Left colon (tissue), 2 donors: Measurements from ENCODE around the gene CXCL5. TPM values are rescaled to one million over a fixed set of nuclear protein-coding genes. Genes with fewer than 3 reads are reported as not detected.

ENCODE experiments used
- ATAC-seq: fragments of 200-7000 bp; cut with Tn5 transposase; one replicate; pipeline ENCODE4 v1.9.1; 2020; ENCODE audit warnings: mild to moderate bottlenecking, moderate library complexity
- DNase-seq, 2 donors: peaks; one replicate each; pipeline ENCODE4 v3.0.0-alpha.2; 2020
- intact Hi-C, 2 donors: fragments of 100-400 bp; cut with DNase I in 1 of 2; cut with micrococcal nuclease in 1 of 2; formaldehyde crosslinking; loops; one replicate each; pipeline versions ENCODE4 v1.11.2 to v1.14.0; 2022; cut with DNase I, micrococcal nuclease
- total RNA-seq, 2 donors: library from RNA; stranded (reverse); fragmentation: NEBNext Ultra II Directional; extraction: Animal tissue kit (Norgen Biotek cat#: 25700); gene quantifications; one replicate each; pipeline ENCODE4 v1.2.1, GENCODE V29; 2021
- donor health status: DM: no; HTN: no; CAD: no.
- donor health status: DM: yes; HTN: yes; CAD: no.

CXCL5 gene
- total RNA-seq, 2 donors from 2014 or later: 0.55 TPM; not detected in 1

GRCh38 chr4:74018771-74019170, 20.3 kb upstream of the CXCL5 start:
- intact Hi-C loops: no loop called here

GRCh38 chr4:74018116-74018515, 19.6 kb upstream of the CXCL5 start:
- ATAC-seq (no peak), DNase-seq (no peak)
- intact Hi-C loops: no loop called here

More at GRCh38 chr4:74018771-74019170, 20.3 kb upstream of the CXCL5 start:
- ATAC-seq (no peak), DNase-seq (no peak)

- ATAC-seq (peak; percentile 49), DNase-seq (no peak)
- intact Hi-C loops: no loop called here
Measured at GRCh38 chr4:74016068-74016467, 17.6 kb upstream of the CXCL5 start.

GRCh38 chr4:74015126-74015780, 16.8 kb upstream of the CXCL5 start:
- no peak for DNase-seq
- ATAC-seq: no peak
- intact Hi-C loops: no loop called here

GRCh38 chr4:74014332-74014731, 15.9 kb upstream of the CXCL5 start:
- intact Hi-C loops: no loop called here
- ATAC-seq (no peak), DNase-seq (no peak)

- intact Hi-C loops: no loop called here
Measured at GRCh38 chr4:74013264-74013663, 14.8 kb upstream of the CXCL5 start.

GRCh38 chr4:74012130-74012529, 13.7 kb upstream of the CXCL5 start:
- intact Hi-C loops: no loop called here
- ATAC-seq: no peak

More at GRCh38 chr4:74013264-74013663, 14.8 kb upstream of the CXCL5 start:
- DNase-seq: no peak
- no peak for ATAC-seq

GRCh38 chr4:74009307-74009706, 10.8 kb upstream of the CXCL5 start:
- intact Hi-C loops: no loop called here
- DNase-seq (no peak), ATAC-seq (peak; percentile 51)

More at GRCh38 chr4:74012130-74012529, 13.7 kb upstream of the CXCL5 start:
- no peak for DNase-seq

GRCh38 chr4:74006009-74006476, 7.6 kb upstream of the CXCL5 start:
- intact Hi-C loops: no loop called here
- DNase-seq (no peak), ATAC-seq (no peak)

- ATAC-seq (peak; percentile 94), DNase-seq (no peak)
- intact Hi-C loops: no loop called here
Measured at GRCh38 chr4:74005528-74005927, 7.1 kb upstream of the CXCL5 start.

- intact Hi-C loops: no loop called here
- no peak for DNase-seq
- no peak for ATAC-seq
Measured at GRCh38 chr4:74004668-74005067, 6.2 kb upstream of the CXCL5 start.

- ATAC-seq (peak; percentile 67), DNase-seq (no peak)
- intact Hi-C loops: no loop called here
Measured at GRCh38 chr4:74000301-74000700, 1.8 kb upstream of the CXCL5 start.

- intact Hi-C loops: no loop called here
- no peak for DNase-seq
- no peak for ATAC-seq
Measured at GRCh38 chr4:73992050-73992449, 6.4 kb downstream of the CXCL5 start.

GRCh38 chr4:73991742-73992000, 6.8 kb downstream of the CXCL5 start:
- ATAC-seq: no peak
- intact Hi-C loops: no loop called here
- no peak for DNase-seq

GRCh38 chr4:73990988-73991741, 7.3 kb downstream of the CXCL5 start:
- intact Hi-C loops: no loop called here
- ATAC-seq (no peak), DNase-seq (no peak)

GRCh38 chr4:73989928-73990327, 8.5 kb downstream of the CXCL5 start:
- intact Hi-C loops: no loop called here
- ATAC-seq (no peak), DNase-seq (no peak)

GRCh38 chr4:73989031-73989430, 9.4 kb downstream of the CXCL5 start:
- no peak for DNase-seq
- no peak for ATAC-seq
- intact Hi-C loops: no loop called here

GRCh38 chr4:73988061-73988460, 10.4 kb downstream of the CXCL5 start, which contains the start of gene PPBP:
Gene PPBP, minus strand, starts transcription at chr4:73988190. Its CDS starts 87 bp downstream, at chr4:73988103.
- intact Hi-C loops: no loop called here
- DNase-seq (no peak), ATAC-seq (no peak)

- DNase-seq: no peak
- no peak for ATAC-seq
- intact Hi-C loops: no loop called here
Measured at GRCh38 chr4:73985528-73985852, 13.0 kb downstream of the CXCL5 start.

- ATAC-seq: no peak
- intact Hi-C loops: no loop called here
- no peak for DNase-seq
Measured at GRCh38 chr4:73984736-73985527, 13.5 kb downstream of the CXCL5 start.
